Right atrium auricular region (tissue), 2 donors: ENCODE data around the gene RHOT2. TPM values are rescaled to one million over a fixed set of nuclear protein-coding genes. Genes with fewer than 3 reads are reported as not detected.

Experiments
- DNase-seq: peaks from one replicate; pipeline ENCODE4 v3.0.0-alpha.2; 2019; ENCODE audit warnings: low spot score
- H3K27ac ChIP-seq, 2 donors: fragments of 200-600 bp; sonication (generic); 1 replicate in 1 of 2; 2 replicates in 1 of 2; pipeline ENCODE4 v1.5.1; 2016 to 2019
- H3K27me3 ChIP-seq, 2 donors: fragments of 200-600 bp; sonication (generic); one replicate each; pipeline versions ENCODE4 v1.5.1 to v1.6.0; 2017 to 2019
- H3K36me3 ChIP-seq: fragments of 200-600 bp; sonication (generic); one replicate; pipeline ENCODE4 v1.5.1; 2016
- H3K4me1 ChIP-seq, 2 donors: fragments of 200-600 bp; sonication (generic); one replicate each; pipeline versions ENCODE4 v1.5.1 to v1.6.0; 2017 to 2019
- H3K4me3 ChIP-seq, 2 donors: fragments of 200-600 bp; sonication (generic); 1 replicate in 1 of 2; 2 replicates in 1 of 2; pipeline ENCODE4 v1.5.1; 2017 to 2019; ENCODE audit warnings: mild to moderate bottlenecking in 1 of 2, moderate library complexity in 1 of 2
- H3K9me3 ChIP-seq, 2 donors: fragments of 200-600 bp; sonication (generic); one replicate each; pipeline ENCODE4 v1.5.1; 2019
- CTCF ChIP-seq, 2 donors: fragments of 200-600 bp; sonication (generic); IDR thresholded peaks; one replicate each; pipeline ENCODE4 v1.5.1; 2019; ENCODE audit warnings: antibody characterized with exemption in 2 of 2
- total RNA-seq, 2 donors: library from RNA; depleted of rRNA; stranded (reverse); fragments of >200 nt; gene quantifications; one replicate each; pipeline ENCODE4 v1.1.0, GENCODE V29; 2016

Gene RHOT2
- total RNA-seq, 2 donors from 2014 or later = 37.8 to 42.8 TPM

GRCh38 chr16:676913-677312, 9.0 kb downstream of the RHOT2 start:
- no peaks in the 10 kb centered on the region for H3K27me3 ChIP-seq
- no peak for TF ChIP-seq CTCF (IDR thresholded peaks at IDR 0.05)
- H3K27ac ChIP-seq = no peak overlapping the region
- DNase-seq = no peak
- H3K4me1 ChIP-seq = peaks cover 0 to 44% of the 10 kb centered on the region in 2 donors
- H3K4me3 ChIP-seq = no peak overlapping the region
- H3K9me3 ChIP-seq = no peaks in the 10 kb centered on the region
- H3K36me3 ChIP-seq = peaks cover 25% of the 10 kb centered on the region

- peaks cover 25% of the 10 kb centered on the region for H3K36me3 ChIP-seq
- no peak for DNase-seq
- H3K9me3 ChIP-seq = no peaks in the 10 kb centered on the region
- no peak overlapping the region for H3K4me3 ChIP-seq
- TF ChIP-seq CTCF (IDR thresholded peaks at IDR 0.05) = no peak
- no peaks in the 10 kb centered on the region for H3K27me3 ChIP-seq
- peaks cover 0 to 51% of the 10 kb centered on the region in 2 donors for H3K4me1 ChIP-seq
- H3K27ac ChIP-seq = no peak overlapping the region
Measured at GRCh38 chr16:677316-678190, 9.6 kb downstream of the RHOT2 start.

- Histone ChIP-seq H3K9me3 (no peaks in the 10 kb centered on the region), H3K27me3 (no peaks in the 10 kb centered on the region), H3K27ac (no peak overlapping the region), H3K36me3 (peaks cover 23% of the 10 kb centered on the region), H3K4me1 (peaks cover 0 to 58% of the 10 kb centered on the region in 2 donors), H3K4me3 (no peak overlapping the region)
- DNase-seq = no peak
- TF ChIP-seq CTCF (IDR thresholded peaks at IDR 0.05) = no peak
Measured at GRCh38 chr16:678209-678857, 10.4 kb downstream of the RHOT2 start.

- peak; percentile 74 for DNase-seq
- Histone ChIP-seq H3K9me3 (no peaks in the 10 kb centered on the region), H3K27me3 (no peaks in the 10 kb centered on the region), H3K4me1 (peaks cover 0 to 63% of the 10 kb centered on the region in 2 donors), H3K4me3 (peak overlapping the region; percentile 44 to 82), H3K27ac (peak overlapping the region; percentile 95 to 99), H3K36me3 (peaks cover 20% of the 10 kb centered on the region)
- TF ChIP-seq CTCF (IDR thresholded peaks at IDR 0.05) = no peak
Measured at GRCh38 chr16:678858-679813, 11.2 kb downstream of the RHOT2 start.

GRCh38 chr16:679814-680624, 12.1 kb downstream of the RHOT2 start, which contains the start of gene STUB1:
STUB1 (plus strand) TSS chr16:680410; CDS start chr16:680526, 116 bp downstream.
- TF ChIP-seq CTCF (IDR thresholded peaks at IDR 0.05) = no peak
- Histone ChIP-seq H3K4me3 (peak within 1 kb of the TSS; percentile 82 to 88), H3K4me1 (peaks cover 0 to 61% of the 10 kb centered on the region in 2 donors), H3K36me3 (peaks cover 20% of the 10 kb centered on the region), H3K27me3 (no peaks in the 10 kb centered on the region), H3K9me3 (no peaks in the 10 kb centered on the region), H3K27ac (peak within 1 kb of the TSS; percentile 95 to 99)
- peak; percentile 80 for DNase-seq
